C1 segment of cervical spinal cord (tissue), 14 donors: ENCODE results near the gene SLC2A1.
A peak's percentile ranks its signal among the peaks of the same experiment; 100 is the strongest.

Experiments used
- DNase-seq, 14 donors: peaks; one replicate each; lab custom pipeline; 2025; lab: John Stamatoyannopoulos, UW

SLC2A1 gene

DNA sequence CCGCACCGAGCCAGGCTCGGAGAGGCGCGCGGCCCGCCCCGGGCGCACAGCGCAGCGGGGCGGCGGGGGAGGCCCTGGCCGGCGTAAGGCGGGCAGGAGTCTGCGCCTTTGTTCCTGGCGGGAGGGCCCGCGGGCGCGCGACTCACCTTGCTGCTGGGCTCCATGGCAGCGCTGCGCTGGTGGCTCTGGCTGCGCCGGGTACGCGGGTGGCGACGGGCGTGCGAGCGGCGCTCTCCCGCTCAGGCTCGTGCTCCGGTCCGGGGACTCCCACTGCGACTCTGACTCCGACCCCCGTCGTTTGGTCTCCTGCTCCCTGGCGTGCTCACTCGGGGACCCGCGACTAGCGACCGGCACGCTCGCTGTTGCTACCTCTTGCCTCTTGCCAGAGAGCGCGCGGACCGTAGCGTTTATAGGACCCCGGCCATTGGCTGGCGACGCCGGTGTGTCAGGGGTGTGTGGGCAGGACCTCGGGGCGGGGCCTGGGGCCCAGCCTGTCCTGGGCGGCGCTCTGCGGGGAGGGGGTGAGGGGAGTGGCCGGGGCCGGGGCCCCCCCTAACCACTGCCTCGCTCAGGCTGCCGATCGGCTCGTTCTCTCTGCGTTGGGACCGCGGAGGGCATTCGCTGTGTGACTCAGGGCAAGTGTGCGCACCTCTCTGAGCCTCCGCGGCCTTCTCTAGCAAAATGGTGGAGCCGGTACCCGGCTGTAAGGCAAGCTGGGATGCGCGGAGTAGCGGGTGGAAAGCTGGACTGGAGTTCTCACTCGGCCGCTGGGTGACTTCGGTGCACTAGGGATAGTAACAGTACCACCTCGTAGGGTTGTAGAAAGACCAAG, at the start of gene SLC2A1:
Gene SLC2A1 (minus strand): TSS at position 381 of the 832 bp plus-strand sequence. CDS start 217 bp downstream, at position 164.
- peak; percentile 41 to 97 (median 92) for DNase-seq

GRCh38 chr1:43007377-43008114, 48.9 kb upstream of the SLC2A1 start:
- no peak for DNase-seq

- DNase-seq = no peak
Observed at GRCh38 chr1:43005460-43006361, 47.0 kb upstream of the SLC2A1 start.

GRCh38 chr1:43004587-43005459, 46.2 kb upstream of the SLC2A1 start:
- DNase-seq = no peak

- no peak for DNase-seq
Observed at GRCh38 chr1:43002766-43003165, 44.1 kb upstream of the SLC2A1 start.

- no peak for DNase-seq
Observed at GRCh38 chr1:43002116-43002515, 43.4 kb upstream of the SLC2A1 start.

- no peak for DNase-seq
Observed at GRCh38 chr1:43001434-43001833, 42.8 kb upstream of the SLC2A1 start.

- no peak for DNase-seq
Observed at GRCh38 chr1:43000271-43000670, 41.6 kb upstream of the SLC2A1 start.

GRCh38 chr1:42999308-42999707, 40.6 kb upstream of the SLC2A1 start:
- DNase-seq = no peak

- DNase-seq = no peak
Observed at GRCh38 chr1:42998386-42998785, 39.7 kb upstream of the SLC2A1 start.

DNA sequence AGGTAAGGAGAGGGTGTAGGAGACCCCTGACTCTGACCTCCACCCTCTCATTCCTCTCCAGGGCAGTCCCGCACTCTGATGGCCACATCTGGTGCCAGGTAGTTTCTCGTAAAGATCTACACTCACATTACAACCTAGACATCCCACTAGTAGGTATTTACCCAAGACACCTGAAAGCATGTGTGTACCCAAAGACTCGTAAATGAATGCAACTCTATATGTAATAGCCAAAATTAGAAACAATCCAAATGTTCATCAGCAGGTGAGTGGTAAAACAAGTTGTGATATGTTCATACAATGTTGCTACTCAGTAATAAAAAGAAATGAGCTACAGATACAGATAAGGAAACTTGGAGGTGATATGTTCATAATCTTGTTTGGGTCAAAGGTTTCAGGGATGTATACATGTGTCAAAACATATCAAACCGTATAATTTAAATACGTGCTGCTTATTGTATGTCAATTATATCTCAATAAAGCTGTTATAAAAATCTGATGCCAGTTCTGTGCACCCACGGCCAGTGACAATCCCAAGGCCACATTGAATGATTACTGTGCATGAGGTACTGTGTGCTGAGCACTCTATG, 37.8 kb upstream of the SLC2A1 start:
- DNase-seq = no peak

GRCh38 chr1:42993502-42994136, 35.0 kb upstream of the SLC2A1 start:
- DNase-seq = peak in 4 of 14 donors; percentile 1 to 28 (median 4)

DNA sequence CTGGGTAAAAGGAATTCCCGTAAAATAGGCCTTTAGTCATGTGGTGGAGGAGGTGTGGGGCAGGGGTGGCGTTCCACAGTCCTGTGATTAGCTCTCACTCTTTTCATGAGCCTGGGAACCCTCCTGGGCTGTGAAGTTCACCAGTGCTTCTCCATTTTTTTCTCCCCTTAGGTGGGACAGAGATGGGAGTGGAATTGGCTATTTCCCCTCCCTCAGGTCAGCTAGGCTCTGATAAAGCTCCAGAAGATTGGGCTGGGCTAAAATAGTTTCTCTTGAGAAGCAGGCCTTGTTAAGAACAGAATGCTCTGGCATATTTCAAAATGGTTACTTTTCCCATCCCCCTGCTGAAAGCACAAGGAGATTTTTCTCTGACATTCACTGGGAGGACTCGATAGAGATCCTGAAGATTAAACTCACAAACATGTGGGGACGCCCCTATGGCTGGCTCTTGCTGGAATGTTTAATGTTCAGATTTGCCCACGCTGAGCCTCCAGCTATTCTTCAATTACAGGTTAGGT, 33.4 kb upstream of the SLC2A1 start:
- DNase-seq = no peak

- DNase-seq = no peak
Observed at GRCh38 chr1:42990757-42991346, 32.2 kb upstream of the SLC2A1 start.

DNA sequence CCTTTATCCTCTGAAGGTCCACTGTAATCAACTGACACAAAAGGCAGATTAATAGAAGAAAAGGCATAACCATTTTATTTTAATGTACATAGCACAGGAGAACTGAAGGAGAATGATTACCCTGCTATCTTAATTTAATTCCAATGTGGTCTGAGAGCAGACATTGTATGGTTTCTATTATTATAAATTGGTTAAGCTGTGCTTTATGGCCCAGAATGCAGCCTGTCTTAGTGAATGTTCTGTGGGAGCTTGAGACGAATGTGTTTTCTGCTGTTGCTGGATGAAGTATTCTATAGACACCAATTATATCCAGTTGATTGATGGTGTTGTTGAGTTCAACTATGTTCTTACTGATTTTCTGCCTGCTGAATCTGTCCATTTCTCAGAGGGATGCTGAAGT, 25.0 kb upstream of the SLC2A1 start:
- no peak for DNase-seq

GRCh38 chr1:42983253-42983652, 24.6 kb upstream of the SLC2A1 start:
- DNase-seq = no peak

DNA sequence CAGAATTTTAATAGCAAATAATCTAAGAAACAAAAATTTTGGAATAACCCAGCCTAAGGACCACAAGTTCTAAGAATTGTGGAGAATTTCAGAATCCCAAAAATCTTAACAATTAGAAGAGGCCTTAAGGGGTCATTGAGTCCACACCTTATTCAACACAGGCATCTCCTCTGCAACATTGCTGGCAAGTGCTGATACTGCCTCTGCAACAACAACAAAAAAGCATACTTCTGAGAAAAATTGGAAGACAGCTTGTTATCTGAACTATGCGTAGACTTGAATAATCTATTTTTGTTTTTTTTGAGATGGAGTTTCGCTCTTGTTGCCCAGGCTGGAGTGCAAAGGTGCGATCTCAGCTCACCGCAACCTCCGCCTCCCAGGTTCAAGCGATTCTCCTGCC, 24.0 kb upstream of the SLC2A1 start:
- no peak for DNase-seq

DNA sequence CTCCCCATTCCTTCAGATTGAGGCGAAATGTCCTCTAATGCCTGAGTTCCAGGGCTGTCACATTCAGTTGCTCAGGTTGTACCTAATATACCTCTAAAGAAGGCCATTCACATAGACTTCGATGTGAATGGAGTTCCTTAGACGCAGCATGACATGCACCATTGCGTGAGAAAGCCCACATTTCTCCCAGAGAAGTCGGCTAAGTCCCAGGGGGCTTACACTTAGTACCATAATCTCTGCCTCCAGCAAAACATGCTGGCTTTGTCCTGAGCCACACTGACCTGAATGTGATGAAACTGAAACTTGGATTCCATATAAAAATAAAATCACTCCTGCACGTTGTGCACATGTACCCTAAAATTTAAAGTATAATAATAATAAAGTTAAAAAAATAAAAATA, 23.2 kb upstream of the SLC2A1 start:
- no peak for DNase-seq

DNA sequence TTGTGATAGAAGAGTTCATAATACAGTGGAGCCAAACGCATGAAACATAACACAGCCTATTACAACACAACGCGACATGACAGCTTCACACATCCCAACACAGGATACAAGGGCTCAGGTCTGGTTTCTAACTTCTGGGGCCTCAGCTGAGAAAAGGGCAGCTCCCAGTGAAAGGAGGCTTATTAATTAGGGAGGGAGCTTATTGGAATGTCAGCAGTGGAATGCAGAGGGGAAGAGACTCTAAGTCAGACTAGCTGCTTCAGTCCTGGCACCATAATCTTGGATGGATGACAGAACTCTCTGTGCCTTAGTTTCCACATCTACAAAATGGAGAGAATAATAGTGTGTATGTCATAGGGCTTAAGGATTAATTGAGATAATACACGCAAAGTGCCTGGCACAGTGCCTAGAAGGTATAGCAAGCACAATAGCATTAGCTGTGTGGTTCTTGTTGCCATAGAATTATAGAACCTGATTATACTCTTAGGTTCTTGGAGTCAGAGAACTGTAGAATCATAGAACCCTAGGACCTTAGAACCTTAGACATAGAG, 22.7 kb upstream of the SLC2A1 start:
- no peak for DNase-seq
